Left ventricle myocardium inferior (tissue), 1 donor: ENCODE results near the gene NHLH1. TPM values are rescaled to one million over a fixed set of nuclear protein-coding genes. Genes with fewer than 3 reads are reported as not detected.

ENCODE experiments used
- DNase-seq: peaks from one replicate; pipeline ENCODE4 v3.0.0-alpha.2; 2020
- H3K27ac ChIP-seq: fragments of 200-600 bp; replicated peaks from 2 replicates; pipeline ENCODE4 v1.8.0; 2021
- H3K27me3 ChIP-seq: fragments of 200-600 bp; 2 replicates; pipeline ENCODE4 v1.8.0; 2021; ENCODE audit warnings: low read depth
- H3K36me3 ChIP-seq: fragments of 200-600 bp; 2 replicates; pipeline ENCODE4 v1.8.0; 2021
- H3K4me1 ChIP-seq: fragments of 200-600 bp; 2 replicates; pipeline ENCODE4 v1.8.0; 2021
- H3K4me3 ChIP-seq: fragments of 200-600 bp; 2 replicates; pipeline ENCODE4 v1.8.0; 2021; ENCODE audit warnings: mild to moderate bottlenecking, moderate library complexity
- H3K9me3 ChIP-seq: fragments of 200-600 bp; replicated peaks from 2 replicates; pipeline ENCODE4 v1.8.0; 2021
- intact Hi-C: fragments of 100-400 bp; cut with micrococcal nuclease; formaldehyde crosslinking; loops from one replicate; pipeline ENCODE4 v1.11.0; 2022
- total RNA-seq: library from RNA; stranded (reverse); fragmentation: NEBNext Ultra II Directional; extraction: Animal tissue kit (Norgen Biotek cat#: 25700); gene quantifications from one replicate; pipeline ENCODE4 v1.2.1, GENCODE V29; 2021
- TF ChIP-seq, protein P1 (sequence below): fragments of 200-600 bp; IDR thresholded peaks from 2 replicates; pipeline ENCODE4 v1.8.0; 2021; ENCODE audit warnings: antibody characterized with exemption, mild to moderate bottlenecking, borderline replicate concordance
- donor health status: DM: no; HTN: yes; CAD: no; lungs with severe emphysema.

Gene NHLH1
- total RNA-seq, 1 donor from 2014 or later = not detected

- peak; percentile 37 for DNase-seq
- intact Hi-C loops = no loop called here
- peaks cover 18% of the 10 kb centered on the region for H3K4me1 ChIP-seq
- no peak overlapping the region for H3K4me3 ChIP-seq
- H3K27me3 ChIP-seq = no peaks in the 10 kb centered on the region
- TF ChIP-seq, protein P1, sequence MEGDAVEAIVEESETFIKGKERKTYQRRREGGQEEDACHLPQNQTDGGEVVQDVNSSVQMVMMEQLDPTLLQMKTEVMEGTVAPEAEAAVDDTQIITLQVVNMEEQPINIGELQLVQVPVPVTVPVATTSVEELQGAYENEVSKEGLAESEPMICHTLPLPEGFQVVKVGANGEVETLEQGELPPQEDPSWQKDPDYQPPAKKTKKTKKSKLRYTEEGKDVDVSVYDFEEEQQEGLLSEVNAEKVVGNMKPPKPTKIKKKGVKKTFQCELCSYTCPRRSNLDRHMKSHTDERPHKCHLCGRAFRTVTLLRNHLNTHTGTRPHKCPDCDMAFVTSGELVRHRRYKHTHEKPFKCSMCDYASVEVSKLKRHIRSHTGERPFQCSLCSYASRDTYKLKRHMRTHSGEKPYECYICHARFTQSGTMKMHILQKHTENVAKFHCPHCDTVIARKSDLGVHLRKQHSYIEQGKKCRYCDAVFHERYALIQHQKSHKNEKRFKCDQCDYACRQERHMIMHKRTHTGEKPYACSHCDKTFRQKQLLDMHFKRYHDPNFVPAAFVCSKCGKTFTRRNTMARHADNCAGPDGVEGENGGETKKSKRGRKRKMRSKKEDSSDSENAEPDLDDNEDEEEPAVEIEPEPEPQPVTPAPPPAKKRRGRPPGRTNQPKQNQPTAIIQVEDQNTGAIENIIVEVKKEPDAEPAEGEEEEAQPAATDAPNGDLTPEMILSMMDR = no peak
- no peaks in the 10 kb centered on the region for H3K9me3 ChIP-seq
- peaks cover 100% of the 10 kb centered on the region for H3K36me3 ChIP-seq
- H3K27ac ChIP-seq = peak overlapping the region; percentile 79
These were observed 15.2 kb upstream of the NHLH1 start for GRCh38 chr1:160351629-160352028.

- no peak for DNase-seq
- no peaks in the 10 kb centered on the region for H3K27me3 ChIP-seq
- no peak overlapping the region for H3K4me3 ChIP-seq
- peaks cover 14% of the 10 kb centered on the region for H3K4me1 ChIP-seq
- H3K27ac ChIP-seq = no peak overlapping the region
- H3K9me3 ChIP-seq = no peaks in the 10 kb centered on the region
- peaks cover 100% of the 10 kb centered on the region for H3K36me3 ChIP-seq
- TF ChIP-seq, protein P1 = no peak
- intact Hi-C loops = no loop called here
These were observed 14.3 kb upstream of the NHLH1 start for GRCh38 chr1:160352555-160352954.

- Histone ChIP-seq H3K27ac (no peak overlapping the region), H3K36me3 (peaks cover 100% of the 10 kb centered on the region), H3K9me3 (no peaks in the 10 kb centered on the region), H3K27me3 (no peaks in the 10 kb centered on the region), H3K4me3 (no peak overlapping the region), H3K4me1 (peaks cover 14% of the 10 kb centered on the region)
- intact Hi-C loops = no loop called here
- no peak for DNase-seq
- TF ChIP-seq, protein P1 = no peak
These were observed 13.6 kb upstream of the NHLH1 start for GRCh38 chr1:160353223-160353622.

- H3K27me3 ChIP-seq = no peaks in the 10 kb centered on the region
- H3K27ac ChIP-seq = no peak overlapping the region
- intact Hi-C loops = no loop called here
These were observed 12.4 kb upstream of the NHLH1 start for GRCh38 chr1:160354388-160354985.

GRCh38 chr1:160357286-160358002 is 9.4 kb upstream of the NHLH1 start:
- Histone ChIP-seq H3K4me3 (no peak overlapping the region), H3K27me3 (no peaks in the 10 kb centered on the region), H3K4me1 (peaks cover under 1% of the 10 kb centered on the region), H3K27ac (no peak overlapping the region), H3K36me3 (peaks cover 70% of the 10 kb centered on the region), H3K9me3 (no peaks in the 10 kb centered on the region)
- TF ChIP-seq, protein P1 = no peak
- DNase-seq = no peak
- intact Hi-C loops = no loop called here

More at GRCh38 chr1:160354388-160354985, 12.4 kb upstream of the NHLH1 start:
- Histone ChIP-seq H3K4me3 (no peak overlapping the region), H3K9me3 (no peaks in the 10 kb centered on the region), H3K4me1 (peaks cover 14% of the 10 kb centered on the region), H3K36me3 (peaks cover 98% of the 10 kb centered on the region)
- DNase-seq = no peak
- TF ChIP-seq, protein P1 = peak; percentile 53
